ENCODE data around the gene ENKUR. TPM values are rescaled to one million over a fixed set of nuclear protein-coding genes. Genes with fewer than 3 reads are reported as not detected.

Gene ENKUR
- polyA plus RNA-seq, 10 donors, result 0.24 to 0.50 (median 0.33) TPM

DNA sequence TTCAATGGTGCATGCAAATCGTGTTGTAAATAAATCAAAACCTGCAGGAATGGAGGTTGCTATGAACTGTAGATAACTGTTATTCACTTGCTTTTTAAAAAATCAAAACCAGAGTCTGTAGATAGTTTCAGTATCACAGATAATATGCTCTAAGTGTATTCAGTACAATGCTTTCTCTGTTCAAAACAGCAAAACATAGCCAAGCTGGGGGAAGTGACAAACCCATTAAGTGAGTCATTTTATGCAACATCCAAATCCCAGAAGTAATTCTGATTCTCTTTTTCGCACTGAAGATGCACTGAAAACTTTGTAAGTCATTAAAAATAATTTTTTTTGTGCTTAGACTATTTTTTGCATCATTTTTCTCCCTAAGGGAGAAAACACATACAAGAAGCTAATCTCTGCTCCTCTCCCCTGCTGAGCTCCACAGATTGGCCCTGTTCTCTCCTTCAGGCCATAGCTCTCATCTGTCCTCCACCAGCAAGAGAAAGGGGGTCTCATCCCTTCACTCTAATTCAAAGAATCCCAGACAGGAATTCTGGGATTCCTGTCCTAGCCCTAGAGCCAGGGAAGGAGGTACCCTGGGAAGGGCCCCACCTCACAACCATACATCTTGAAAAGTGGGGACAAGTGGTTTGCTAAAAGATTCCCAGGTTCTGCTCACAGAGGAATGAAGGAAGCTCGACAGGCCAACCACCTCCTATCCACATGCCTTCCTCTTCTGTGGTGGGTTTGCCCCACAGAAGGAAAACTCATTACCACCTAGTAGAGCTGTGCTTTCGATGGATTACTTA, 68.5 kb downstream of the ENKUR start:
- peak in 1 of 3 donors; percentile 55 for DNase-seq

DNA sequence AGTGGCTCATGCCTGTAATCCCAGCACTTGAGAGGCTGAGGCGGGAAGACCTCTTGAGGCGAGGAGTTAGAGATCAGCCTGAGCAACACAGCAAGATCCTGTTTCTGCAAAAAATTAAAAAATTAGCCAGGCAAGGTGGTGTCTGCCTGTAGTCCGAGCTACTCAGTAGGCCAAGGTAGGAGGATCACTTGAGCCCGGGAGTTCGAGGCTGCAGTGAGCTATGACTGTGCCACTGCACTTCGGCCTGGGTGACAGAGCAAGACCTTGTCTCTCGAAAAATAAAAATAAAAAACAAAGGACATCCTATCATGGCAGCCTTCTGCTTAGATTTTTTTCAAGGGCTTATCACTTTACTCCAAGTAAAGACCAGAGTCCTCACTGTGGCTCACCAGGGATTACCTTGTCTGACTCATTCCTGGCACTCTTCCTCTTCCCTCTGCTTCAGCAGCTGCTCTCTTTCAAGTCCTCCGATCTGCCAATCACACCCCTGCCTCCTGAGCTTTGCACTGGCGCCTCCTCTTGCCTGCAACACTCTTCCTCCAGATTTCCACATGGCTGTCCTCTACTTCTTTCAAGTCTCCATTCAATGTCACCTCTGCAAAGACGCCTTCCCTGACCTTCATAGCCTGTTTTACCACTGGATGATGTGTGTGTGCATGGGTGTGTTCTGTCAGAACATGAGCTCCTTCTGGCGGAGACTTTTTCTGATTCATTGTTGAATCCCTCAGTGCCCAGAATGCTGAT, 71.3 kb downstream of the ENKUR start:
- no peak for DNase-seq

DNA sequence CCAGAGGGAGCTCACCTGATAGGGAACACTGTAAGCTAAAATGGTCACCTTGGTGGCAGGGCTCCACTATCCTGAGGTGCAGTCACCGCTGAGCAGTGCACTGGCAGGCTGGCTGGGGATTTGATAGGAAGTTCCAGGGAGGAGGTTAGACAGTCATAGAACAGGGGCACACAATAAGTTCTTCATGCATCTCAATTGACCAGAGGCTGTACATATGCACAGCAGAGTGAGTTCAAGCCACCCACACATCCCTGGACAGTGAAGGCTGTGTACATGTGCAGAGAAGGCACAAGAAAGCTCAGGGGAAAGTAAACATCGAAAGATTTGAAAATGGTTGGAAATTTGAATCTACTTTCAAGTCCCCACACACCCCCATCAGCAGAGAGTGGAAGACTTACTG, 77.4 kb downstream of the ENKUR start:
- DNase-seq, result no peak

DNA sequence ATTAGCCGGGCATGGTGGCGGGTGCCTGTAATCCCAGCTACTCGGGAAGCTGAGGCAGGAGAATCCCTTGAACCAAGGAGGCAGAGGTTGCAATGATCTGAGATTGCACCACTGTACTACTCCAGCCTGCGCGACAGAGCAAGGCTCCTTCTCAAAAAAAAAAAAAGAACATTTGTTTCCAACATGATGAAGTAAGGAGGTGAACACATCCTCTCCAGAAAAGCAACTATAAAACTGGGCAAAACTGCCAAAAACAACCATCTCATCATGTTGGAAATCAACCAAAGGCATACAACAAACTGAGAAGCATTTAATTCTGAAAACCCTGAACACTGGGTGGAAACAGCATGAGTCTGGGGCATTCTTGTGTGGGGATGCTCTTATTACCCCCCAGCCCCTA, 77.9 kb downstream of the ENKUR start:
- no peak for DNase-seq

DNA sequence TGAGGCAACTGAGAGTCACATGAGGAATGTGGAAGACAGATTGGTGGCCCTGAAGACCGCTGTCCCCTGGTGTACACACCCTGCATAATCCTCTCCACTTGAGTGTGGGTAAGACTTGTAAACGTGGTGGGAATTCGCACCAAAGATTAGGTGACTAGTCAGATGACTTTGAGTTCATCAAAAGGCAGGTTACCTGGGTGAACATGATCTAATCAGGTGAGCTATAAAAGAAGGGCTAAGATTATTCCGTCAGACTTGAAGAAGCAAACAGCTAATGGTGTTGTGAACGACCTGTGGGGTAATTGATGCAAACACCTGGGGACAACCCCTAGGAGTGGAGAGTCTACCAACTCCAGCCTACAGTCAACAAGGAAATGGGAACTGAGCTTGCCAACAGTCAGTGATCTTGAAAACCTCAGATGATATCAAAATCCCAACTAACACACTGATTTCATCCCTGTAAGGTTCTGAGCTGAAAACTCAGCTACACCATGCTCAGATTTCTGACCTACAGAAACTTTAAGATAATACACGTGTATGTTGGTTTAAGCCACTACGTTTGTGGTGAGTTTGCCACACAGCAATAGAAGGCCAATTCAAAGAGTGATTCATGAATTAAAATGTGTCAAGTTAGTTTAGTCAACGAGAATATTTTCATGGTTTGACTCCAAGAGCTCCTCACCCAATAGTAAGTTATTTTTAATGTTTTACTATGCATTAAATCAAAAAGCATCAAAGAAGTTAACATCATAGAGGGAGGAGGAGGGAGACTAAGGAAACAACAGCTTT, 80.3 kb downstream of the ENKUR start:
- no peak for DNase-seq

Other genes starting within 250 kb of the ENKUR start
- gene PRTFDC1, start 63.6 kb downstream of the ENKUR start, polyA plus RNA-seq (ENCODE audit: insufficient read length in 10 of 10), result 10 to 100 TPM; 13.6 to 26.1 (median 15.1) TPM
- 1 to 10 TPM; 5.0 to 8.1 (median 6.2) TPM for gene THNSL1, start 454 bp upstream of the ENKUR start, polyA plus RNA-seq (ENCODE audit: insufficient read length in 10 of 10)
- under 1 TPM in 9 of 10 donors, not detected in 1; 0.04 to 0.36 (median 0.12) TPM for gene GPR158, start 158.8 kb upstream of the ENKUR start, polyA plus RNA-seq (ENCODE audit: insufficient read length in 10 of 10)

Data from muscle of back (tissue), 11 donors.